H9 (cell line): ENCODE measurements around the gene MSI2. TPM values are rescaled to one million over a fixed set of nuclear protein-coding genes. Genes with fewer than 3 reads are reported as not detected.

Experiments
- DNase-seq: peaks from one replicate; pipeline ENCODE4 v3.0.0-alpha.2; 2017
- H2AFZ ChIP-seq: one replicate; pipeline ENCODE4 v1.6.1; 2013; ENCODE audit warnings: mild to moderate bottlenecking, low read length, control low read depth, moderate library complexity
- H2AK5ac ChIP-seq: 2 replicates; pipeline ENCODE4 v1.6.1; 2013; ENCODE audit warnings: low read length, control low read depth, mixed read lengths; ENCODE audit not compliant: insufficient read length
- H2BK120ac ChIP-seq: one replicate; pipeline ENCODE4 v1.6.1; 2013; ENCODE audit warnings: low read depth, mild to moderate bottlenecking, low read length, control low read depth, inconsistent platforms; ENCODE audit not compliant: poor library complexity, severe bottlenecking
- H2BK12ac ChIP-seq: 2 replicates; pipeline ENCODE4 v1.6.1; 2013; ENCODE audit warnings: low read length, control low read depth, mixed read lengths, low read depth; ENCODE audit not compliant: insufficient read length
- H2BK15ac ChIP-seq: 2 replicates; pipeline ENCODE4 v1.6.1; 2013; ENCODE audit warnings: low read depth, low read length, control low read depth
- H2BK20ac ChIP-seq: one replicate; pipeline ENCODE4 v1.6.1; 2013; ENCODE audit warnings: low read depth, mild to moderate bottlenecking, low read length, control low read depth, inconsistent platforms; ENCODE audit not compliant: poor library complexity, severe bottlenecking
- H2BK5ac ChIP-seq: 2 replicates; pipeline ENCODE4 v1.6.1; 2013; ENCODE audit warnings: low read length, control low read depth, mixed read lengths; ENCODE audit not compliant: insufficient read length
- H3K14ac ChIP-seq: 2 replicates; pipeline ENCODE4 v1.6.1; 2013; ENCODE audit warnings: low read length, control low read depth; ENCODE audit not compliant: insufficient read depth
- H3K18ac ChIP-seq: 2 replicates; pipeline ENCODE4 v1.6.1; 2013; ENCODE audit warnings: low read depth, mild to moderate bottlenecking, mixed read lengths, low read length, control low read depth; ENCODE audit not compliant: insufficient read length
- H3K23ac ChIP-seq: 2 replicates; pipeline ENCODE4 v1.6.1; 2013; ENCODE audit warnings: low read length, control low read depth, mixed read lengths, low read depth; ENCODE audit not compliant: insufficient read length
- H3K23me2 ChIP-seq: 2 replicates; pipeline ENCODE4 v1.6.1; 2013; ENCODE audit warnings: low read depth, mild to moderate bottlenecking, mixed read lengths, low read length, control low read depth; ENCODE audit not compliant: insufficient read length, poor library complexity, severe bottlenecking
- H3K27ac ChIP-seq: 2 replicates; pipeline ENCODE4 v1.5.1; 2013; ENCODE audit warnings: low read length, control low read depth, mixed read lengths, low read depth; ENCODE audit not compliant: insufficient read length
- H3K27me3 ChIP-seq: 2 replicates; pipeline ENCODE4 v1.6.1; 2013; ENCODE audit warnings: low read length, control low read depth, inconsistent platforms; ENCODE audit not compliant: insufficient read depth
- H3K4ac ChIP-seq: 2 replicates; pipeline ENCODE4 v1.6.1; 2013; ENCODE audit warnings: low read depth, mild to moderate bottlenecking, control low read depth, inconsistent platforms, low read length, moderate library complexity
- H3K4me1 ChIP-seq: 2 replicates; pipeline ENCODE4 v1.6.1; 2013; ENCODE audit warnings: low read length, control low read depth, inconsistent platforms; ENCODE audit not compliant: insufficient read depth
- H3K4me2 ChIP-seq: 2 replicates; pipeline ENCODE4 v1.6.1; 2013; ENCODE audit warnings: low read length, control low read depth, mixed read lengths; ENCODE audit not compliant: insufficient read length, insufficient read depth
- H3K56ac ChIP-seq: 2 replicates; pipeline ENCODE4 v1.6.1; 2013; ENCODE audit warnings: low read depth, mild to moderate bottlenecking, mixed read lengths, low read length, control low read depth; ENCODE audit not compliant: insufficient read length
- H3K79me1 ChIP-seq: 2 replicates; pipeline ENCODE4 v1.6.1; 2013; ENCODE audit warnings: low read depth, mild to moderate bottlenecking, moderate library complexity, low read length, control low read depth, inconsistent platforms; ENCODE audit not compliant: insufficient read depth, poor library complexity, severe bottlenecking
- H3K79me2 ChIP-seq: 2 replicates; pipeline ENCODE4 v1.6.1; 2013; ENCODE audit warnings: low read length, control low read depth, inconsistent platforms; ENCODE audit not compliant: insufficient read depth
- H3K9ac ChIP-seq: 2 replicates; pipeline ENCODE4 v1.6.1; 2013; ENCODE audit warnings: low read length, control low read depth, mixed read lengths; ENCODE audit not compliant: insufficient read length; ENCODE audit errors: extremely low read depth
- H3K9me3 ChIP-seq: one replicate; pipeline ENCODE4 v1.6.1; 2013; ENCODE audit warnings: low read depth, low read length, inconsistent platforms; ENCODE audit not compliant: control insufficient read depth
- H3T11ph ChIP-seq: one replicate; pipeline ENCODE4 v1.6.1; 2013; ENCODE audit warnings: mild to moderate bottlenecking, low read length, control low read depth, inconsistent platforms
- H4K20me1 ChIP-seq: one replicate; pipeline ENCODE4 v1.6.1; 2013; ENCODE audit not compliant: control insufficient read depth, insufficient read length, insufficient read depth
- H4K5ac ChIP-seq: 2 replicates; pipeline ENCODE4 v1.6.1; 2013; ENCODE audit warnings: low read depth, mild to moderate bottlenecking, mixed read lengths, low read length, control low read depth; ENCODE audit not compliant: insufficient read length
- H4K8ac ChIP-seq: replicated peaks from 2 replicates; pipeline ENCODE4 v1.6.1; 2013; ENCODE audit warnings: low read length, control low read depth, mixed read lengths, low read depth; ENCODE audit not compliant: insufficient read length
- H4K91ac ChIP-seq: 2 replicates; pipeline ENCODE4 v1.6.1; 2013; ENCODE audit warnings: low read depth, mild to moderate bottlenecking, moderate library complexity, mixed read lengths, low read length, control low read depth; ENCODE audit not compliant: insufficient read length
- H3K27ac Mint-ChIP-seq, 3 experiments: 2 replicates in 2 of 3; 3 replicates in 1 of 3; pipeline ENCODE4 v1.8.0; 2020 to 2021; ENCODE audit warnings: mixed read lengths in 3 of 3, mild to moderate bottlenecking in 1 of 3, moderate library complexity in 1 of 3
- H3K27me3 Mint-ChIP-seq: 2 replicates; pipeline ENCODE4 v1.8.0; 2021; ENCODE audit warnings: low read depth, mild to moderate bottlenecking, moderate library complexity, mixed read lengths
- H3K36me3 Mint-ChIP-seq, 3 experiments: 2 replicates in 2 of 3; 3 replicates in 1 of 3; pipeline ENCODE4 v1.8.0; 2020 to 2021; ENCODE audit warnings: low read depth in 3 of 3, mixed read lengths in 3 of 3; ENCODE audit not compliant: insufficient read depth in 1 of 3
- H3K4me1 Mint-ChIP-seq, 2 experiments: 2 replicates each; pipeline ENCODE4 v1.8.0; 2020; ENCODE audit warnings: mixed read lengths in 2 of 2
- H3K4me3 Mint-ChIP-seq, 2 experiments: 2 replicates in 1 of 2; 3 replicates in 1 of 2; pipeline ENCODE4 v1.8.0; 2020 to 2021; ENCODE audit warnings: mild to moderate bottlenecking in 2 of 2, mixed read lengths in 2 of 2, moderate library complexity in 1 of 2
- H3K9me3 Mint-ChIP-seq, 2 experiments: 2 replicates in 1 of 2; 3 replicates in 1 of 2; pipeline ENCODE4 v1.8.0; 2020; ENCODE audit warnings: mild to moderate bottlenecking in 2 of 2, mixed read lengths in 2 of 2, moderate library complexity in 1 of 2
- WGBS: extraction: QIAGEN DNeasy Blood & Tissue Kit; methylation state at CpG from one replicate; pipeline ENCODE4 v1.1.7; 2013; ENCODE audit warnings: missing lambda C conversion rate, low lambda C conversion rate, mixed read lengths; ENCODE audit not compliant: insufficient read length; ENCODE audit errors: extremely low coverage; 5-methylcytosine and 5-hydroxymethylcytosine counted together
- total RNA-seq: library from RNA; stranded (reverse); gene quantifications from 2 replicates; pipeline ENCODE4 v1.2.1, GENCODE V29; 2021
- TF ChIP-seq, protein P1 (sequence below): fragments of 200-600 bp; sonication (generic); conservative IDR thresholded peaks from 3 replicates; pipeline ENCODE4 v1.8.0; 2021; ENCODE audit warnings: antibody characterized with exemption, mild to moderate bottlenecking

Gene MSI2
- total RNA-seq, 1 experiment from 2014 or later = 98.5 TPM

DNA sequence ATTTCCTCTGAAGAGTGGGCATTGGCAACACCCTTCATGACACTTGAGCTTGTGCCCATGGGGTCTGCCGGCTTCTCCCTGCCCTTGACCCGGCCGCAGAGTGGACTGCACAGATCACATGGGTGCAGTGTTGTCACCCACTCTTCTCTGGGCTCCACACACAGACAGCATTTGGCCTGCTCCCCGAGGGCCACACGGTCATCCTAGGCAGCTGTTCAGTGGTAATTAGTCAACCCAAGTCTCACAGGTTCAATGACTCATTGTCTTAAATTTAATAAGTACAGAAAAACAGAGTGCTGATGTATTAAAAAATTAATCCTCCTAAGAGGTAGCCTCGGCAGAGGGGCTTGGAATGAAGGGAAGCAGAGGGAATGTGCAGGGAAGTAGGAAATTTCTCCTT is 204.8 kb downstream of the MSI2 start:
- TF ChIP-seq, protein P1, sequence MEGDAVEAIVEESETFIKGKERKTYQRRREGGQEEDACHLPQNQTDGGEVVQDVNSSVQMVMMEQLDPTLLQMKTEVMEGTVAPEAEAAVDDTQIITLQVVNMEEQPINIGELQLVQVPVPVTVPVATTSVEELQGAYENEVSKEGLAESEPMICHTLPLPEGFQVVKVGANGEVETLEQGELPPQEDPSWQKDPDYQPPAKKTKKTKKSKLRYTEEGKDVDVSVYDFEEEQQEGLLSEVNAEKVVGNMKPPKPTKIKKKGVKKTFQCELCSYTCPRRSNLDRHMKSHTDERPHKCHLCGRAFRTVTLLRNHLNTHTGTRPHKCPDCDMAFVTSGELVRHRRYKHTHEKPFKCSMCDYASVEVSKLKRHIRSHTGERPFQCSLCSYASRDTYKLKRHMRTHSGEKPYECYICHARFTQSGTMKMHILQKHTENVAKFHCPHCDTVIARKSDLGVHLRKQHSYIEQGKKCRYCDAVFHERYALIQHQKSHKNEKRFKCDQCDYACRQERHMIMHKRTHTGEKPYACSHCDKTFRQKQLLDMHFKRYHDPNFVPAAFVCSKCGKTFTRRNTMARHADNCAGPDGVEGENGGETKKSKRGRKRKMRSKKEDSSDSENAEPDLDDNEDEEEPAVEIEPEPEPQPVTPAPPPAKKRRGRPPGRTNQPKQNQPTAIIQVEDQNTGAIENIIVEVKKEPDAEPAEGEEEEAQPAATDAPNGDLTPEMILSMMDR = no peak
- Mint-ChIP-seq H3K27ac (peak overlapping the region in 1 of 3 experiments; percentile 68; a peak in 2 of 7 replicates), H3K4me3 (no peak overlapping the region), H3K9me3 (no peaks in the 10 kb centered on the region), H3K27me3 (no peaks in the 10 kb centered on the region), H3K4me1 (peaks cover 44 to 52% of the 10 kb centered on the region in 2 experiments), H3K36me3 (peaks cover 0 to 1% (median under 1%) of the 10 kb centered on the region in 3 experiments; a peak in 3 of 7 replicates)
- H2AFZ ChIP-seq = no peak overlapping the region
- no peaks in the 10 kb centered on the region for H3K9me3 ChIP-seq
- no peak overlapping the region for H2BK5ac ChIP-seq
- no peak overlapping the region for H3K14ac ChIP-seq
- no peak for DNase-seq
- H3K27me3 ChIP-seq = no peaks in the 10 kb centered on the region; the same call in 1 of the 2 replicates
- no peak overlapping the region for H4K5ac ChIP-seq
- H3K23me2 ChIP-seq = no peaks in the 10 kb centered on the region
- no peak overlapping the region for H3K4me2 ChIP-seq
- H2AK5ac ChIP-seq = no peak overlapping the region
- no peak overlapping the region for H3T11ph ChIP-seq
- H3K9ac ChIP-seq = no peak overlapping the region
- H4K91ac ChIP-seq = no peak overlapping the region
- H2BK12ac ChIP-seq = no peak overlapping the region
- H4K20me1 ChIP-seq = no peaks in the 10 kb centered on the region
- no peak overlapping the region for H3K56ac ChIP-seq
- no peak overlapping the region for H2BK120ac ChIP-seq
- no peak overlapping the region for H3K27ac ChIP-seq
- H3K79me2 ChIP-seq = no peaks in the 10 kb centered on the region
- H2BK20ac ChIP-seq = no peak overlapping the region
- no peak overlapping the region for H3K4ac ChIP-seq
- no peaks in the 10 kb centered on the region for H3K79me1 ChIP-seq
- no CpG with 5 or more reads among the region's 6 CpGs for WGBS
- H3K4me1 ChIP-seq = peaks cover 13% of the 10 kb centered on the region; the same call in 1 of the 2 replicates
- no peak overlapping the region for H3K18ac ChIP-seq
- H3K23ac ChIP-seq = no peak overlapping the region
- no peak overlapping the region for H4K8ac ChIP-seq
- no peak overlapping the region for H2BK15ac ChIP-seq
